ENCODE measurements around the gene ARL6IP5. TPM values are rescaled to one million over a fixed set of nuclear protein-coding genes. Genes with fewer than 3 reads are reported as not detected.
A peak's percentile ranks its signal among the peaks of the same experiment; 100 is the strongest.

ARL6IP5 gene
- total RNA-seq, 2 donors from 2014 or later, result 110 to 135 TPM

DNA sequence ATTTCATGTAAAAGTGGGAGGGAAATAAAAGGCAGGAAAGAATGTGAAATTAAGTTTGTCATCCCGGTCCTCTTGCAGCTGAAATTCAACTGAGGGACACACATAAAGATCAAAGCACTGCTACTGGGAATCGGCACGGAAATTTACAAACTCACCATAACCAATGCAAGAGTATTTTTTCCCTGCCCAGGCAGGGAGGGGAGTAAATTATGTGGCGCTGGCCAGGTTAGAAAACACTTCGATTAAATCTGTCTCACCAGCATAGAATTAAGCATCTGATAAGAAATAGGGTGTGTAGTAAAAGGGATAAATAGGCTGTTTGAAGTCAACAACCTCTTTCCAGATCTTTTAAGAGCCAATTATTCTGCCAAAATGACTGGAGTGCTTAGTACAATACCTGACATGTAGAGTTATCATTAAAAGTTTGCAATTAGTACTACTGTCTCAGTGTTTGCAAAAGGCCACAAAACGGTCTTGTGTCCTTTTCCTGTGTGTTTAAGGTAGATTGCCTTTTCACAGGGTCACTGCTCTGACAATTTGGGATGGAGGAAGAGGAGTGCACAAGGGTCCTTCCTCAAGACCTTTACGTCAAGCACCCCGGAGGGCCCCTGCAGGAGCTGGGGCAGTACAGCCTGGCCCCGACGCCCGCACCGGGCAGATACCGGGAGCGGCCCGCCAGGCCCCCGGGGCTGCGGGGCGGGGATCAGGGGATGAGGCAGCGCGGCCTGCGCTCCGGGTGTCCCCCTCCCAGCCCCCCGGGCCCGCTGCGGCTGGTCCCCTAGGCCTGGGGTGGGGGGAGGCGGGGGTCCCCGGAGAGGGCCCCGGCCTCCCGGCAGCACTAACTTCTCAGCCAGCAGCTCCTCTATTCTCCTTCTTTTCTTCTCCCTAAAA, 5.2 kb upstream of the ARL6IP5 start:
- Mint-ChIP-seq H3K9me3 (no peaks in the 10 kb centered on the region), H3K4me1 (ENCODE audit: low read depth in 2 of 2) (peaks cover 42 to 58% of the 10 kb centered on the region in 2 donors), H3K27me3 (no peaks in the 10 kb centered on the region), H3K27ac (peak overlapping the region; percentile 76 to 82), H3K4me3 (peak overlapping the region; percentile 97), H3K36me3 (peaks cover 8% of the 10 kb centered on the region)
- ATAC-seq, result peak; percentile 3 to 39
- no peak for DNase-seq (ENCODE audit: low spot score)

GRCh38 chr3:69080233-69080920, 4.4 kb upstream of the ARL6IP5 start, which contains the start of gene UBA3:
TSS of gene UBA3 (minus strand) at chr3:69080365. CDS start at chr3:69080353, 12 bp downstream.
- H3K36me3 Mint-ChIP-seq, result peaks cover 8% of the 10 kb centered on the region
- peak within 1 kb of the TSS; percentile 97 for H3K4me3 Mint-ChIP-seq
- DNase-seq (ENCODE audit: low spot score) (peak; percentile 91), ATAC-seq (peak; percentile 83 to 88)
- H3K27ac Mint-ChIP-seq, result peak within 1 kb of the TSS; percentile 92 to 100
- H3K9me3 Mint-ChIP-seq, result no peaks in the 10 kb centered on the region
- no peaks in the 10 kb centered on the region for H3K27me3 Mint-ChIP-seq
- peaks cover 45 to 61% of the 10 kb centered on the region in 2 donors for H3K4me1 Mint-ChIP-seq (ENCODE audit: low read depth in 2 of 2)

DNA sequence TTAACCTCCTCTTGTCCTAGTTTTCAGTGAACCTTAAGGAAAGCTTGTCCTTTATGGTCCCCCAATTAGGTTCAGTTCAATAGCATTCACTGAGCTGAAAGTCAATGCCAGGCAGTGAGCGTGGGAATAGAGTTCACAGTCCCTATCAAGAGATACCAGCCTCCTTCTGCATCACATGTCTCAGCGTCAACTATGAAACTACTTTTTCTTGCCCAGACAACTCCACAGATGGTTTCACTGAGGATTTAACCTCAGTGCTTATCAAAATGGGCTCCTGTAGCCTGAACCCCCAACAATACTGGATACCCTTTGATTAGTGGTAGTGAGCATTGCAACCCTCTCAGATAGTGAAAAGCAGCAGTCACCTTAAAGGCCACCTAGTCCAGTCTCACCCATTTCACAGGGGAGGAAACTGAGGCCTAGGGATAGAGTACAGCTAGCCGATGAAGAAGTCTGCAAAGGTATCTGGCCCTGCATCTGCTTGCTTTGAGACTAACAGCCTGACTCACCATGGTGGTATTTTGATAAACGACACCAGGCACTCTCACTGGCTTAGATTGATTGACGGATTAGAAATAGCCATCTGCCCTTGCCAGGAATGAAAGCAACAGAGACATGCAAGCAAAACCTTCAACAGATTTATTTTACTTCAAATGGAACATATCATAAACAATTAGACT, 3.0 kb upstream of the ARL6IP5 start:
- Mint-ChIP-seq H3K4me3 (peak overlapping the region; percentile 95), H3K4me1 (ENCODE audit: low read depth in 2 of 2) (peaks cover 51 to 69% of the 10 kb centered on the region in 2 donors), H3K9me3 (no peaks in the 10 kb centered on the region), H3K27ac (peak overlapping the region; percentile 92 to 100), H3K27me3 (no peaks in the 10 kb centered on the region), H3K36me3 (peaks cover 15% of the 10 kb centered on the region)
- DNase-seq (ENCODE audit: low spot score), result no peak
- no peak for ATAC-seq

DNA sequence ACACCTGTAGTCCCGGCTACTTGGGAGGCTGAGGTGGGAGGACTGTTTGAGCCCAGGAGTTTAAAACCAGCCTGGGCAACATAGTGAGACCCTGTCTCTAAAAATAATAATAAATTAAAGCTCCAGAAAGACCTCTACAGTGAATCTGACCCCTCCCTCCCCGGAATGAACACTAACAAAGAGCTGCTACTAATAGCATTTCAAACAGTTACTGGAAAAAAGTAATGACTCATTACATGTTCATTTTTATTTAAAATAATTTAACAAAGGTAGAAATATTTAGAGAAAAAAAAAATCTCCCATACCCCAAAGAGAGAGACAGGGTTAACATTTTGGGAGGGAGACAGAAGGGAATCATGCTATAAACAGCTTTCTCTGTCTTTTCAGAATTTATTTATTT, 2.4 kb upstream of the ARL6IP5 start:
- Mint-ChIP-seq H3K27ac (peak overlapping the region; percentile 92 to 100), H3K4me3 (peak overlapping the region; percentile 95), H3K9me3 (no peaks in the 10 kb centered on the region), H3K27me3 (no peaks in the 10 kb centered on the region), H3K4me1 (ENCODE audit: low read depth in 2 of 2) (peaks cover 51 to 69% of the 10 kb centered on the region in 2 donors), H3K36me3 (peaks cover 15% of the 10 kb centered on the region)
- no peak for ATAC-seq
- DNase-seq (ENCODE audit: low spot score), result no peak

GRCh38 chr3:69082805-69083204, 1.9 kb upstream of the ARL6IP5 start:
- no peaks in the 10 kb centered on the region for H3K9me3 Mint-ChIP-seq
- H3K27me3 Mint-ChIP-seq, result no peaks in the 10 kb centered on the region
- DNase-seq (ENCODE audit: low spot score), result peak; percentile 89
- H3K36me3 Mint-ChIP-seq, result peaks cover 15% of the 10 kb centered on the region
- peak; percentile 82 for ATAC-seq
- H3K4me3 Mint-ChIP-seq, result peak overlapping the region; percentile 95
- peak overlapping the region; percentile 92 to 100 for H3K27ac Mint-ChIP-seq
- peaks cover 51 to 65% of the 10 kb centered on the region in 2 donors for H3K4me1 Mint-ChIP-seq (ENCODE audit: low read depth in 2 of 2)

DNA sequence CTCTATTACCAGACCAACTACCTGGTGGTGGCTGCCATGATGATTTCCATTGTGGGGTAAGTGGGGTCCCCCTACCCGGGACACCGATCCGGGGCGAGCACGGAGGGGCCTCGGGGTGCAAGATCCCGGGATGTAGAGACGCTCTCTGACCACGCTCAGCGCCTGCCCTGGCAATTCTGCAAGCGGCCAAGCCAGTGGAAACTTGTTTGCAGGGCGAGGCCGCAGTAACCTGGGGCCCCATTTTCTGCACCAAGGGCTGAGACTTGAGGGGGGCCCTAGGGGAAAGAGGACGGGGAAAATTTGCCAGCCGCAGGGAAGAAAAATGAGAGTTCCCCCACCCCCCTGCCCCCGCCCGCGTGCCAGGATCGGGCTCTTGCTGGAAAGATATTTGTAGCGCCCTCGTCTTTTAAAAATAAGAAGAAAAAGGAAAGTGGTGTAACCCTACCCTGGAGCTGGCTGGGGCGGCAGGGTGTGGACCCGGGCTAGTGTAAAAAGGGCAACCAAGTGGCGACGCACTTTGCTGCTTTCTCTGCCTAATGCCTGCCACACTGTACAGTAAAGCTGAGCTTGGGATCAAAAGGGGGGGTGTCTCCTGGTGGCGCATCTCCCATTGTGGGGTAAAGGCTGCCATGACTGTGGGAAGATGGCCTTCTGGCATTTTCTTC, 563 bp downstream of the ARL6IP5 start:
- Mint-ChIP-seq H3K27me3 (no peaks in the 10 kb centered on the region), H3K9me3 (no peaks in the 10 kb centered on the region), H3K27ac (peak overlapping the region; percentile 92 to 100), H3K4me3 (peak overlapping the region; percentile 95), H3K36me3 (peaks cover 18% of the 10 kb centered on the region), H3K4me1 (ENCODE audit: low read depth in 2 of 2) (peaks cover 60 to 70% of the 10 kb centered on the region in 2 donors)
- ATAC-seq, result peak in 1 of 2 donors; percentile 1
- DNase-seq (ENCODE audit: low spot score), result no peak

DNA sequence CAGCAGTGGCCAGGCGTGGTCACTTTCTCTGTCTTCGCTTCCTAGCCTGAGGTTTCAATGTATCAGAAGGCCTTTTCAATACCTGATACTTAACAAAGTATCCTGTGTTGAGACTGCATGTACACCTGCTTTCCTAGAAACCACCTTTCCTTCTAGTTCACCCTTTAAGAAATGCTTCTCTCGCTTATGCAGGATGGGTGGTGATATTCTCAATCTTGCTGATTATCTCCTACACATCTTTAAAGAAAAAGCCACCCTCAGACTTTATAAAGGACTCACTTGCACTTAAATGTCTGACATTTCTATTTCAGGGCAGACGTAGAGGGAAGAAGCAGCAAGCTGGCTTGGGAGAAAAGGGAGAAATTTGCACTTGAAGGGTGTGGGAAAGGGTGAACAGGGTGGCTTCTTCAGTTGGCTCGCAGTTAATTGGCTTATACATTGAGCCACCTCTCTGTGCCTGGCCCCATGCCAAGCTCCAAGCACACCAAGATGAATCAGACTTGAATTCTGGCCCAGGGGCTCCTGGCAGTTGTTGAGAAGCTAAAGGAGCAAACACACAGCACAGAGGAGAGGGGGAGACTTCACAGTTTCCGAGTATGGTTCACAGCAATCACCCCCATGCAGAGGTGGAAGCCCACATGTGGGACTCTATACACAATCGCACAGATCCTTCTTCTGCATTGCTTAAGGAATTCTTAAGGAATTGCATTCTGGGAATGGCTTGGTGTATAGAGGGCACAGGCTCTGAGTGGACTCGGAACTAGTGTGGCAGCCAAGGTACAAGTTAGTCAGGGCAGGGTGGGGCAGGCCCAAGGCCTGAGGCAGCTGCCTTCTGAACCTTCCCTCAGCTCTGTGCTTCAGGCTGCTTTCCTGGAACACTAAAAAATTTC, 1.3 kb downstream of the ARL6IP5 start:
- Mint-ChIP-seq H3K27me3 (no peaks in the 10 kb centered on the region), H3K27ac (peak overlapping the region; percentile 92 to 100), H3K9me3 (no peaks in the 10 kb centered on the region), H3K4me1 (ENCODE audit: low read depth in 2 of 2) (peaks cover 64 to 72% of the 10 kb centered on the region in 2 donors), H3K36me3 (peaks cover 24% of the 10 kb centered on the region), H3K4me3 (peak overlapping the region; percentile 95)
- DNase-seq (ENCODE audit: low spot score), result no peak
- peak in 1 of 2 donors; percentile 10 for ATAC-seq

DNA sequence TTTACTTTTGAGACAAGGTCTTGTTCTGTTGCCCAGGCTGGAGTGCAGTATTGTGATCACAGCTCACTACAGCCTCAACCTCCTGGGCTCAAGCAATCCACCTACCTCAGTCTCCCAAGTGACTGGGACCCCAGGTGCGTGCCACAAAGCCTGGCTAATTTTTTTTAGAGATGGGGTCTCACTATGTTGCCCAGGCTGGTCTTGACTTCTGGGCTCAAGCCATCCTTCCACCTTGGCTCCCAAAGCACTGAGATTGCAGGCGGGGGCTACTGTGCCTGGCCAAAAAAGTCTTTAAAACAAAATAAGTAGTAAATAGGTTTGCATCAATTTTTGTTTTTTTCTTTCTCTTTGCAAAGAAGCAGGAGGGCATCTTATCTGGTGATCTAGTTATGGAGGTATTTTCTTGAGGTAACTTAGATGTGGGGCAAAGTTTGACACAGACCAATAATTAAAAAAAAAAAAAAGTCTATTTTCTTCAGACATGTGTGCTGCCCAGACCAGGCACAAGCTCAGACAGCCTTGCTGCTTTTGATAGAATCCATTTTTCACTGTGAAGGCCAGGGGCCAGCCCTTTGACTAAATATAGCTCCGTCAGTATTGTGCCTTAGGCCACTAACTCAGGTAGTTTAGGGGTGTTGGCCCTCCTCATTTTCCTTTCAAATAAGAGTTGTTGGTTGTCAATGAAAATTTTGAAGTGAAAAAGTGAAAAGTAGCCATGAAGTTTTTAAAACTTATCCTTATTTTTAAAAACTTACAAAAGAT, 2.5 kb downstream of the ARL6IP5 start:
- H3K9me3 Mint-ChIP-seq, result no peaks in the 10 kb centered on the region
- H3K4me1 Mint-ChIP-seq (ENCODE audit: low read depth in 2 of 2), result peaks cover 65 to 69% of the 10 kb centered on the region in 2 donors
- H3K27me3 Mint-ChIP-seq, result no peaks in the 10 kb centered on the region
- peaks cover 24% of the 10 kb centered on the region for H3K36me3 Mint-ChIP-seq
- ATAC-seq (no peak), DNase-seq (ENCODE audit: low spot score) (no peak)
- peak overlapping the region; percentile 91 for H3K4me3 Mint-ChIP-seq
- H3K27ac Mint-ChIP-seq, result peak overlapping the region; percentile 88 to 90

GRCh38 chr3:69088063-69088462, 3.3 kb downstream of the ARL6IP5 start:
- Mint-ChIP-seq H3K4me3 (peak overlapping the region; percentile 91), H3K27me3 (no peaks in the 10 kb centered on the region), H3K9me3 (no peaks in the 10 kb centered on the region), H3K36me3 (peaks cover 24% of the 10 kb centered on the region), H3K27ac (peak overlapping the region; percentile 88 to 90), H3K4me1 (ENCODE audit: low read depth in 2 of 2) (peaks cover 63 to 68% of the 10 kb centered on the region in 2 donors)
- no peak for DNase-seq (ENCODE audit: low spot score)
- ATAC-seq, result no peak

DNA sequence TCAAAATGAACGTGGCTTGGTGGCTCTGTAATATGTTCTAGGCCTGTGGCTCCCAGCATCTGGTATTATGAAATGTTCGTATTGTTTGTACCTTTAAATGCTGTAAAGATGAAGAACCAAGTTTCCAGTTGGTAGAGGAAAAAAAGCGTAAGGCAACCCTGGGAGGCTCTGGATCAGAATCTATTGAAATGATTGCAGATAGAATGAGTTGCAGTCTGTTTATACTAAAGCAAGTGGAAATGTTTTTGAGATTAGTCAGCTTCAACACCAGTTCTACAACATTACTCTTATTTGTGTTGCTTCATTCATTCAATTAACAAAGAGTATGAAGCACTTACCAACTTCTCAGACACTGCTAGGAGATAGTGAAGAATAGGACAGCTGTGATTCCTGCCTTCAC, 5.3 kb downstream of the ARL6IP5 start:
- DNase-seq (ENCODE audit: low spot score) (no peak), ATAC-seq (no peak)
- peaks cover 24% of the 10 kb centered on the region for H3K36me3 Mint-ChIP-seq

GRCh38 chr3:69091389-69092029, 6.8 kb downstream of the ARL6IP5 start:
- H3K4me1 Mint-ChIP-seq (ENCODE audit: low read depth in 2 of 2), result peaks cover 71 to 72% of the 10 kb centered on the region in 2 donors
- H3K4me3 Mint-ChIP-seq, result peak overlapping the region; percentile 88
- no peaks in the 10 kb centered on the region for H3K27me3 Mint-ChIP-seq
- no peak for DNase-seq (ENCODE audit: low spot score)
- H3K9me3 Mint-ChIP-seq, result no peaks in the 10 kb centered on the region
- H3K36me3 Mint-ChIP-seq, result peaks cover 23% of the 10 kb centered on the region
- H3K27ac Mint-ChIP-seq, result peak overlapping the region; percentile 90 to 93
- ATAC-seq, result no peak

More for the DNA sequence above, 5.3 kb downstream of the ARL6IP5 start:
- peaks cover 67 to 68% of the 10 kb centered on the region in 2 donors for H3K4me1 Mint-ChIP-seq (ENCODE audit: low read depth in 2 of 2)
- H3K27ac Mint-ChIP-seq, result peak overlapping the region; percentile 90 to 93
- H3K4me3 Mint-ChIP-seq, result peak overlapping the region; percentile 91
- no peaks in the 10 kb centered on the region for H3K27me3 Mint-ChIP-seq
- no peaks in the 10 kb centered on the region for H3K9me3 Mint-ChIP-seq
